NOMO-1 (cell line): Measurements from ENCODE around the gene EPHB1.
A peak's percentile ranks its signal among the peaks of the same experiment; 100 is the strongest.

Source experiments
- DNase-seq, 2 experiments: peaks; one replicate each; lab custom pipeline; 2025; ENCODE audit not compliant: unreplicated experiment in 2 of 2; lab: John Stamatoyannopoulos, UW

EPHB1 gene

GRCh38 chr3:134807189-134807588 lies 12.1 kb downstream of the EPHB1 start:
- no peak for DNase-seq

GRCh38 chr3:134808835-134809234 lies 13.8 kb downstream of the EPHB1 start:
- DNase-seq = no peak

GRCh38 chr3:134809427-134810051 lies 14.5 kb downstream of the EPHB1 start:
- DNase-seq = no peak

GRCh38 chr3:134810052-134810435 lies 15.0 kb downstream of the EPHB1 start:
- no peak for DNase-seq

GRCh38 chr3:134810850-134811249 lies 15.8 kb downstream of the EPHB1 start:
- DNase-seq = no peak

- DNase-seq = no peak
Measured at GRCh38 chr3:134813618-134814017, 18.6 kb downstream of the EPHB1 start.

- DNase-seq = no peak
Measured at GRCh38 chr3:134815519-134815918, 20.5 kb downstream of the EPHB1 start.

GRCh38 chr3:134816623-134817022 lies 21.6 kb downstream of the EPHB1 start:
- no peak for DNase-seq

GRCh38 chr3:134817297-134817696 lies 22.2 kb downstream of the EPHB1 start:
- no peak for DNase-seq

- no peak for DNase-seq
Measured at GRCh38 chr3:134820994-134821393, 25.9 kb downstream of the EPHB1 start.

- DNase-seq = no peak
Measured at GRCh38 chr3:134822090-134822489, 27.0 kb downstream of the EPHB1 start.

- DNase-seq = no peak
Measured at GRCh38 chr3:134823679-134824078, 28.6 kb downstream of the EPHB1 start.

- no peak for DNase-seq
Measured at GRCh38 chr3:134824791-134825190, 29.7 kb downstream of the EPHB1 start.

- DNase-seq = no peak
Measured at GRCh38 chr3:134827213-134827612, 32.2 kb downstream of the EPHB1 start.

- no peak for DNase-seq
Measured at GRCh38 chr3:134829721-134830120, 34.7 kb downstream of the EPHB1 start.

GRCh38 chr3:134832585-134832984 lies 37.5 kb downstream of the EPHB1 start:
- no peak for DNase-seq

GRCh38 chr3:134833453-134834163 lies 38.5 kb downstream of the EPHB1 start:
- no peak for DNase-seq

- DNase-seq = no peak
Measured at GRCh38 chr3:134836921-134837320, 41.9 kb downstream of the EPHB1 start.

- DNase-seq = no peak
Measured at GRCh38 chr3:134838599-134838998, 43.5 kb downstream of the EPHB1 start.

GRCh38 chr3:134839422-134839821 lies 44.4 kb downstream of the EPHB1 start:
- no peak for DNase-seq

- peak in 1 of 2 experiments; percentile 8 for DNase-seq
Measured at GRCh38 chr3:134839990-134840389, 44.9 kb downstream of the EPHB1 start.

GRCh38 chr3:134840459-134840858 lies 45.4 kb downstream of the EPHB1 start:
- DNase-seq = no peak

GRCh38 chr3:134846084-134846483 lies 51.0 kb downstream of the EPHB1 start:
- no peak for DNase-seq
